ENCODE measurements around the gene HOXB3.

HOXB3 gene

DNA sequence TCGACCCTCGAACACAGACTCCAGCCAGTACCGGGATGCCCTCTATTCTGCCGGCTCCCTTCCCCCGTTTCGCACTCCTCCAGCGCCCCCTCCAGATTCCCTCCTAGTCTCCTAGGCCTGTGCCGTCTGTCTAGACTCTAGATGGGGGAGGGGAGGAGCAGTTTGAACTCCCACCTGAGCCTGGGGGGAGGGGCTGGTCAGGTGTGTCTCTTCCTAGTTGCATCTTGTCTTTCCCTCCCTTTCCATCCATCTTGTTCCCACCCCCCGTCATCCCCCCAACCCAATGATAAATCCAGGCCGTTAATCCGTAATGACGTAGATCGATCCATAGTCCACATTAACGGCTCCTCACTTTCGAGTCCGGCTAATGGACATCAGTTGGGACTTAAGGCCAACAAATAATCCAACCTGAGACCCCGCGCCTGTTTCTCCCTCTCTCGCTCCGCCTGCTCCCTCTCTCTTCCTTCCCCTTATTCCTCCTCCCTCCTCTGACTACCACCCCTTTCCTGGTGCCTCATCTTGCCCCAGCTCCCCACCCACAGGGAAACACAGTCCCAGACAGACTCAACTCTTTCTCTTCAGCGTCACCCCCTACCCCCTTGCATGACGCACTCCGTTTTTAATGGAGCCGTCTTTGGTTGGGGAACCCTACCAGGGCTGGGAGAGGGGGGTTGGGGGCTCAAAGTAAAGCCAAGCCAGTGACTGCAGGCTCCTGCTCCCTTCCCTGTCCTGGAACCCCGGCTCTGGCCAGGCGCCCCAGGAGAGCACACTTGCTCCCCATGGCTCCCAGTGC, 6.9 kb upstream of the HOXB3 start:
- DNase-seq: no peak

GRCh38 chr17:48596000-48596734, 6.1 kb upstream of the HOXB3 start:
- no peak for DNase-seq

GRCh38 chr17:48595278-48595999, 5.4 kb upstream of the HOXB3 start:
- DNase-seq: no peak

GRCh38 chr17:48594538-48595277, 4.7 kb upstream of the HOXB3 start:
- no peak for DNase-seq

DNA sequence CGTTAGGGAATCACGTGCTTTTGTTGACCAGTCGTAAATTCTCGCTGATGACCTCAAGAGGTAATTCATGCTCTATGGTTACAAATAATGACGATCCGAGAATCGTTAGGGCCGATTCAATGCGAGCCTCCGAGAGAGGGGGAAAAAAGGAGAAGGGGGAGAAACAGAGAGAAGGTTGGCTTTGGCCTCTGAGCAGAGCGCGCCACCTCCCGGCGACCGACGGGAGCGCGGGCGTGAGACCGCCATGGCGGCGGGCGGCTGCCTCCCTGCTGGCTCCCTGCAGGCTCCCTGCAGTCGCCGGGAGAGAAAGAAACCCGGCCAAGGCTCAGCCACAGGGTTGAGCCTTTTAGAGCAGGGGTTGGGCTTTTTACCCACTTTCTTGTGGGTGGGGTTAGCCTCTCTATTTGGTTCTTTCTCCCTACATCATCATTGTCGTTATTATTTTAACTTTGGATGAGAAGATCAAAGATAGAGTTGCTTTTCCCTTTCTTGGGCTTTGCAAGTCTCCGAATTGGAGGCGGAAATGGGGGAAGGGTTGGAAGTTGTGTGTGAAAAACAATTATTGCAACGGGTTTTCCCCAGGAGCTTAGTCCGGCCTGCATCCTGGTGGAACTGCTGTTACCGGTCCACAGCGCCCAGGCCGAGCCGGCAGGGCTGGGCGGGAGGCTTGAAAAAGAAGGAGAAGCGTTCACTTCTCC, 3.9 kb upstream of the HOXB3 start:
- DNase-seq: peak; percentile 31

DNA sequence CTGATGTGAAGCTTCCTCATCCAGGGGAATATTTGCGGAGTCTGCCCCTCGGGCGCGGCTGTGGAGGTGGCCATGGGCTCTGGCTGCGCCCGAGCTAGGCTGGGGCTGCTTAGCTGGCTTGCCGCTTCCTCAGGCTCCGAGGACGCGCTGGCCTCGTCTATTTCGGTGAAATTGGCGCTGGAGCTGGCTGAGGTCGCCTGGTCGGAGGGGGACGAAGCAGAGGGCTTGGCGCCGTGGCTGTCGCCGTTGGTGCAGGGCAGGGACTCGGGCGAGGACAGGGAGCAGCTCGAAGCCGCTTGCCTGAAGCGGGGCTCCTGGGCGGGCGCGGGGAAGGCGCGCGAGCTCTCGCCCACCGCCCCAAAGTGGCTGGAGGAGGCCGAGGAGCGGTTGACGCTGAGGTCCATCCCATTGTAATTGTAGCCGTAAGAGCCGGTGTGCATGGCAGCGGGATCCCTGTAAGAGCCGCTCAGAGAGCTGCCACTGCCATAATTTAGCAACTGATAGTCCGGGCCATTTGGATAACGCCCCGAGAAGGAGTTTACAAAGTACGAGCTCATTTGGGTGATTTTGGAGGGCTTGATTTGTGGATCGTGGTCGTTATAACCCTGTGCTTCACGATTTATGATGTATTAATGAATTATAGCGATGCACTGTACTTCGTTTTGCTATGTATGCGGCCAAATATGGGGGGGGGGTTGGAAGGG, 3.2 kb upstream of the HOXB3 start, which contains the start of gene HOXB5:
TSS of gene HOXB5 (minus strand) at position 654 of the 704 bp plus-strand sequence. CDS start at position 557, 97 bp downstream.
- DNase-seq: no peak

DNA sequence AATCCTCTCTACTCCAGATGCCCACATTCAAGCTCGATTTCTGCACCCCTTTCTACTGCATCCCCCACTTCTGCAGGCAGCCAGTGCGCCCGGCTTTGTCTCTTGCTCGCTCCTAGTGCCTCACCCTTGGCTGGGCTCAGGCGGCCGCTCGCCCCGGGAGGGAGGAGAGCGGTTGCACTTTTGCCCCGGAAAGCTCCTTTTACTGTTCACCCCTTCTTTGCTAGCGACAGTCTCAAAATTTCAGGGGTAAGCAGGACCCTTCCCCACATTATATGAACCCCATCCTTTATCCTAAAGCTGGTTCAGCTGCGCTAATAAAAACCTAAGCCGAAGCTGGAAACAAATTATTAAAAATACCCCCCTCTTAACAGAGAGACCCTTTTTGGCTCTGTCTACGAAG, 2.5 kb upstream of the HOXB3 start:
- DNase-seq: no peak

DNA sequence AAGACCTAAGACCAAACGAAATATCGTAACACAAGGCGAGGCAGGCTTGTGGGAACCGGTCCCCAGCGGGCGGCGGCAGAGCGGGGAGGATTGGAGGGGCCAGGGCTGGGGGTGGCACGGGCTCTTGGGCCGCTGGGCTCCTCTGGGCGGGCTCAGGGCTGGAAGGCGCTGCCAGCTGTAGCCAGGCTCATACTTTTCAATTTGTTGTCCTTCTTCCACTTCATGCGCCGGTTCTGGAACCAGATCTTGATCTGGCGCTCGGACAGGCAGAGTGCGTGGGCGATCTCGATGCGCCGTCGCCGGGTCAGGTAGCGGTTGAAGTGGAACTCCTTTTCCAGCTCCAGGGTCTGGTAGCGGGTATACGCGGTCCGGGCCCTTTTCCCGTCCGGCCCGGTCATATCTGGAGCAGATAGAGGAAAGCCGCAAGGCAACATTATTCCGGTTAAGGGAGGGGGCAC, 2.0 kb upstream of the HOXB3 start:
- no peak for DNase-seq

DNA sequence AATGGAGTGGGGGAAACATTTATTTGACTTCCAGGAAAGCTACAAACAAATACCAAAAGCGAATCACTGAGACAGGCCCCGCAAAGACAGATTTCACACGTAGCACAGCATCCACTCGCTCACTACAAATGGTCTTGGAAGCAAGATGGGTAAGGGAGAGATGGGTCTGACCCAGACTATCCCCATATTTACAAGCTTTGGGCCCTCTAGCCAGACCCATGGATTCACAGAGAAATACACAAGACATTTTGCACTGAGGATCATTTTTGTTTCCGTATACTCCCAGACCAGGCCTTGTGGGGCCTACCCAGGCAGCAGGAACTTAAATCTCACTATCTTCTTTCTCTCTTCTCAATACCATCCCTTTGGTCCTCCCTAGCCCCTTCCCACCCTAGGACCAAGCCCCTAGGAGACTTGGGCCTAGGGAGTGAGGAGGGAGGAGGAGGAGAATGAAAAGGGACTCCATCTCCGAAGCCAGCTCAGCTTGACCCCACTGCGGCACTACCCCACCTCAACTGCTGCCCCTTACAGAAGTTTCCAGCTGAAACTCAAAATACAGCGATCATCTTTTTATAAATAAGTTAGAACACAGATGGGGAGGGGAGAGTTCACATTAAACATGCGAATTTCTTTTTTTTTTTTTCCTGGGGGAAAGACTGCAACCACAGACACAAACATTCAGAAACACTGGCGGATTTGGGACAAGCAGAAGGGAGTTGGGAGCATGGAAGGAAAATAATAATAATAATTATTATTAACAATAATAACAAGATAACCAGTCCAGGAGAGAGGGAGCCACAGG, 1.4 kb upstream of the HOXB3 start:
- no peak for DNase-seq

DNA sequence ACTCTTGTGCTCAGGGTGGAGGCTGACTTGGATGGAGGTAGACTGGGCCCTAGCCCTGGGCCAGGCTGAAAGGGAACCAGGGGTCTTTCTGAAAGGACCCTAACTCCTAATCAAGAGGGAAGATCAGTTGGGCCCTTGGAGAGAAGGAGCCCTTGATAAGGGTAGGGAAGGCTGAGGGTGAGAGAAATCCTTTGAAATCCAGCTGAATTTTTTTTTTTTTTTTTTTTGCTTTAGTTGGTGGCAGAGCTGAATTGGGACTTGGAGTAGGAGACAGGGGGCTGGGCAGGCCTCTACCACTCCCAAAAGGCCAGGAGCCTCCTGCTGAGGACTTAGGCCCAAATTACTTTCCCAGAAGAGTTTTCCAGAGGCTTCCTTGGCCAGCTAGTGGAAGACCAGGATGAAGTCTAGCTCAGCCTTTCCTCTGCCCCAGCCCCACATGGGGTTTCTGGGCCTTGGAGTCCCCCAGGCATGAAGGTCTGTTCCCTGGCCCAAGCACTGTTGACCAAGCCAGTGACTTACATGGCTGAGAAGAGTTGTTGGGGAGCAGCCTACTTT, 643 bp upstream of the HOXB3 start:
- no peak for DNase-seq

- no peak for DNase-seq
Observed at GRCh38 chr17:48589060-48589830, 796 bp downstream of the HOXB3 start.

DNA sequence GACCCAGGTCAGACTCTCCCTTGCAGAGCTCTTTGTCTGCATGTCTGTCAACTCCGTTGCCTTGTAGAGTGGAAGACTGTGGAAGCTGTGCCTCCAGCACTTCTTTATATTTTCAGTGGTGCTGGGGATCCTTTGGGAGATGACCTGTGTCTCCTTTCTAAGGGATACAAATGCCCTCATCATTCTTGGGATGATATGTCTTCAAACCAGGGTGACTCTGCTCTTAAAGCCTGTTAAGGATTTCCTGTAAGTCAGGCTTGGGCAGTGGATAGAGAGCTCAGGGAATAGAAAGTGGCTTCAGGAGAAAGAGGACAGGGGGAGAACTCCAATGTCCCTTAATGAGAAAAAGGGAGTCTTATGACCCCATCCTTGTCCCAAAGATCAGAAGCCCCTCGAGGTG, 1.5 kb downstream of the HOXB3 start:
- no peak for DNase-seq

DNA sequence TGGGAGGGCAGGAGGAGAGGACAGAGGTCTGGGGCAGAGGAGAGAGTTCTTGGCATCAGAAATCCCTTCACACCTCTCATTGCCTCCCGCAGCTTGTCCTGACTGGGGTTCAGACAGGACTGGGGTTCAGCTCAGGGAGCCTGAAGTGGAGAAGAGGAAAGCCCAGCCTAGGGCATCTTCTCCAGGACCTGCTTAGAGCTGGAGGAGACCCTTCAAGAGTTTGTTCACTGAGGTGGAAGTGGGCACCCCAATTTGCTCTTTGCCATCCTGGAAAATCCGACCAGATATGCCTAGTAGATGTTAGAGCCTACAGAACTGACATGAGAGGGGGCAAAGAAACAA, 2.0 kb downstream of the HOXB3 start:
- no peak for DNase-seq

DNA sequence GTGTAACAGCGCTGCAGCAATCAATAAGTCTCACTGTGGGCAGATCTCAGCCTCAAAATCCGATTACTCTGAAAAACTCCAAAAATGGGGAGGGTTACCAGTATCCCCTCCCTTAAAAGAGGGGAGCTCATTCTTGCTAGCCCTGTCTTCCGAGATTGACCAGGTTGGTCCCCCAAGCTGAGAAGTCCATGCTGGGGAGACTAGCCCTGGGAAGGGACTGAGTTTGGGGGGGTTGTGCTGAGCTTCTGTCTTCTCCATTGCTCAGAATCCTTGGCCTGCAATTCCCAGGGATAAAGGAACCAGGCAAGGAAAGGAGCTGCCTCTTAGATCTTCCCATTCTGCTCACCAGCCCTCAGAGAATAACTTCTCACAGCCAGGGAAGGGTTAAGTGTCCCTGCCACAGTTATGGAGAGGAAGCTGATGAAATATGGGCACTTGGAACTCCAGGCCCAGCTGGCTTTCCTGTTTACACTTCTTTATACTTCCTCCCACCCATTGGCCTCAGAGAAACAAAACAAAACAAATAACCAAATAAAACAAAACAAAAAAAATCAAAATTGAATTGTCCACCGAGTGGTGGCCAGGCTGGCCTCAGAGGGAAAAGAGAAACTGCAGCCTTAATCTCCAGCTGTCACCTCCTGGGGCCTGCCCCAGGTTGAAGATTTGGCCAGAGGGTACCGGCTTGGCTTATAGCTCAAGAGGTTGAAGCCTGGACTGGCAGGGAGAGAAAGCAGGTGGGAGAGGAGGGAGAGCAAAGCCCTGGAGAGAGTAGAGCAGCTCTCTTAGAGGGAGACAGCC, 2.6 kb downstream of the HOXB3 start:
- DNase-seq: no peak

DNA sequence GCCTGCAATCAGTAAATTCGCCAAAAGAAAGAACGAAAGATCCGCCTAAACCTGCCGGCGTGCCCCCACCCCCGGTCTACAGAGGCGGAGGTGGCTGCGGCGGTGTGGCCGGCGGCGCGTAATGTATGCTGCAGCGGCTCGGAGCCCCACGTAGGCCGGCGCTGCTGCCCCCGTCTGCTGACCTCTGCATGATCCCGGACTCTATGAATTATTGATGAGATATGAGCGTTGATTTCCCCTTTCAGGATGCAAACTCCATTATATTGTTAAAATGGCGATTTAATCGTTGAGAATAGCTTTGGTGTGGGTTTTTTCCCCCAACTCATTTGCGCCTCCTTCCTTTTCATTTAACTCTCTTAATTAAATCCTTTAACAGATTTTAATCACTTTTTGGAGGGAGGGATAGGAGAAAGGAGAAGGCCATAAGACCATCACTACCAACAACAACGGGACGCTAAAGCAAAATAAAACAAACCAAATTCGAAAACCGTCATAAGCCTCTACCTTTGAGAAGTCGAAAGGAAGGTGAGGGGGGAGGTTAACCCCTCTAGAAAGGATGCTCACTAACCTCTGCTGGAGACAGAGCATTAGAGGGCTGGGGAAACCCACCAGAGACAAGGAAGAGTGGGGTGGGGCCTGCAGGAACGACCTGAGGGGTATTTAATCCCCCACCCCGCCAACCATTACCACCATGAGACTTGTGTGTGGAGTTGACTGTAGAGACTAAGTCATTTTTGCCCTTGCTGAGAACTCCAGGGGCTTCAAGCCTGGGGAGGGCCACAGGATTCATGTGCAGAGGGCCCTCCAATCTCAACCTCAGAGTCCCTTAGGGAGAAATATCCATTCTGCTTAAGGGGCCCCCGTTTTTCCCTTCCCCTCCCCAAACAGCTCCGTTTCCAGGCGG, 3.4 kb downstream of the HOXB3 start:
- no peak for DNase-seq

DNA sequence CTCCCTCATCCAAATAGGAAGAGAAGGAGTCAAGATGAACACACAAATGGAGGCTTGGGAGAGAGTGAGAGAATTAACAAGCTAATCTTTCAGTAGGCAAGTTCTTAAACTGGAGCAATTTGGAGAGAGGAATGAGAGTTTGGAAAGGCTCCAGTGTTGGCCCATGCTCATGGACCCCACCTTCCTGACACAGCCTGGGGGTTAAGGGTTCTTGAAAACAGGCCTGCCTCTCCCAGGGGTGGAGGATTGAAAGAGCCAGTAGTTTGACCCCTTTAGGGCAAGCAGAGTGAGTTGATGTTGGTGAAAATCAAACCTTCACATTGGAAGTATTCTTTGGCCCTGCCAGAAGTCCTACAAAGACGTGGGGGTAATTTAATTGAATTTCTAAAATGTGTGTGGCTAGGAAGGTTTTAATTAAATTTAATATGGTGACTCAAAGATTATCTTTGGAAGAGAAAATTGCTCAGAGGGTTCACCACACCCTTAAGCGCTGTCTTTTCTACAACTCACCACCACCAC, 5.8 kb downstream of the HOXB3 start:
- no peak for DNase-seq

DNA sequence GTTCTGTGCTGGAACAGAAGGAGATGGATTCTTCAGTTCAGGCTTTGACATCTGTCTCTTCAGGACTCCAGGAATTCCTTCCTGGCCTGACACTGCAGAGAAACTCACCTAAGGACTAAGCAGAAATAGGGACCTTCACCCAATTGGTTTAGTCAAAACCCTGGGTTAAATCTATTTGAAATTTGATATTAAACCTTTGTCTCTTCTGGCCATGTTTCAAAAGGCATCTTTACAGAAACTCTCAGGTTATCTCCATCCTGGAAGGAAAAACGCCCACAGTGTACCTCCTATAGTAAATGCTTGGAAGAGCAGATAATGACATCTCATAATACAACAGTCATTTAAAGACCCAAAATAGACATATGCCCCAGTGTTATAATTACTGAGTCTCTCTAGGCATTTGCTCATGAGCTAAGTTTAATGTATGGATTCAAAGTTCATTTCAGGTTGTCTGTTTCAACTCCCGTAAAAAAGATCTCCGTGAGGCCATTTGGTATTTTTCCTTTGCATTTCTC, 6.3 kb downstream of the HOXB3 start:
- DNase-seq: no peak

All from kidney glomerular epithelial cell (primary cell).